G401.6 (cell line): ENCODE results near the gene THEMIS2.

Source experiments
- FAIRE-seq: peaks from 2 replicates; lab custom pipeline; 2012; peaks lifted over from hg19 to GRCh38; lab: Jason Lieb, UNC

THEMIS2 gene

DNA sequence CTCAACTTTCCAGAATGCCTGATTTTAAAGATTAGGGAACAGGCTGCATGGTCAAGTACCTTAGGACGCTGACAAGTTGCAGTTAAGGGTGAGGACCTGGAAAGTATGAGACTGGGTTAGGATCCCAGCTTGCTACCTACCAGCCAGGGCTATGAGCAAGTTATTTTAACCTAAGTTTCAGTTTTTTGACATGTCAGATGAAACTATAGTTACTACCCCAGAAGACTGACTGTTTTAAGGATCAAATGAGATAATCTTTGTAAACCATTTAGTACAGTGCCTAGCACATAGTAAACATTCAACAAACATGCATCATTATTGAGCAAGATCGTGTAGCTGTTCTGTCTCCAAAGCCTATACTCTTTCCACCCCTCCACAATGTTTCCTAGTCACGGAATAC lies 14.4 kb downstream of the THEMIS2 start:
- no peak for FAIRE-seq

DNA sequence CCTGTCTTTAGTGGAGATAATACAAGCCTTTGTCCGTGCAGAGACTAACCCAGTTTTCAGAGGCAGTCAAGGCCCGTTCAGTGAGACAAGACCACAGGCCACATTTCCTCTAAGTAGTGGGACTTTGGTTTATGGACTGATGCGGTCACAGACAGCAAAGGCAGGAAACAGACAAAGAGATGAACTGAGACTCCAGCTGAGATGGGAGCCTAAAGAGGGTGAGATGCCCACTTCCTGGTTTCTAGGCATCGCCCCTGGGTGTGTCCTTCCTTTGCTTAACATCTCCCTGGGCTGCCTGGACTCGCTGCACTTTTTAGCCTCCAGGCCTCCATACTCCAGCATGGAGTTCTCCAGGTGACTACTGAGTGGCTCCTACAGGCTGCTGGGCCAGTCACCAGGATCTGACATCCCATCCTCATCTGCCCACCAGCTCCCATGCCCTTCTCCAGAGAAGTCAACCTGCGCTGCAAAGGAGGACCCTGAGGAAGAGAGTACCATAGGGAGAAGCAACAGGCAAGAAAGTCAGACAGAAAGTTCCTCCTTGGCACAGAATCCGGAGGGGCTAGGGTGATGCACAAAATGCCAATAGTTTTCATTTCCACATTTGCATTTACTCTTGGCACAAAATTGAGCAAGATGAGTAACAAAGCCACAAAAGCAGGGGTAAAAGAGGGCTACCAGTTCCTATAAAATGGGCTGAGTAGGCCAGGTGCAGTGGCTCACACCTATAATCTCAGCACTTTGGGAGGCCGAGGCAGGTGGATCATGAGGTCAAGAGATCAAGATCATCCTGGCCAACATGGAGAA lies 15.1 kb downstream of the THEMIS2 start:
- FAIRE-seq = no peak

GRCh38 chr1:27889506-27889905 lies 17.2 kb downstream of the THEMIS2 start:
- FAIRE-seq = no peak

DNA sequence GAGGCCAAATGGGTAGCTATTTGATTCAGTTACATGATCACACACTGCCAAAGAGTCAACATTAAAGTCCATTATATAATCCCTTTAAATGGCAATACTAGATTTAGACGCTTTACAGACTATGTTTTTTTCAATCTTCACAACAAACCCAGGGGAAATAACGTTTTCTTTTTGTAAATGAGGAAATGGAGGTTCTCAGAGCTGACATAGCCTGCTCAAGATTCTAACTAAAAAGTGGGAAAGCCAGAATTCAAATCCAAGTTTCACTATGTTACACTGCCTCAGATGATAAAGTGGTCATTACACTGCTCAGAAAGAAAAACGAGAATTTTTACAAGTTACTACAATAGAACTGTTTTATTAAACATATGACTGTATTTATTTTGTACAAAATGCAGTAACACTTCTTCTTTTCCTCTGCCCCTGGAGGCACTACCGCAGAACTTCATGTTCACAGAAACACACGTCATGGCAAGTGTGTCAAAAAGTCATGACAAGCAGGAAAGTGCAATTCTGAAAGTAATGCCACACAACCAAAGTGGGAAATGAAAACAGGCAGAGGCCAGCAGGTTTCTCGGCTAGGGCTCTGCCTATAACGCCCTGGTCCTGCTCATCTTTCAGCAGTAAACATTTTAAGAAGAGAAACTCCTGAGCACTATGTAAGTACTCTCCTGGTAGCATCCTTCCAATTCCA lies 19.0 kb downstream of the THEMIS2 start:
- FAIRE-seq = no peak

- FAIRE-seq = no peak
Measured at GRCh38 chr1:27894521-27894920, 22.2 kb downstream of the THEMIS2 start.

GRCh38 chr1:27906759-27907158 lies 34.4 kb downstream of the THEMIS2 start:
- no peak for FAIRE-seq

- no peak for FAIRE-seq
Measured at GRCh38 chr1:27912429-27912828, 40.1 kb downstream of the THEMIS2 start.

DNA sequence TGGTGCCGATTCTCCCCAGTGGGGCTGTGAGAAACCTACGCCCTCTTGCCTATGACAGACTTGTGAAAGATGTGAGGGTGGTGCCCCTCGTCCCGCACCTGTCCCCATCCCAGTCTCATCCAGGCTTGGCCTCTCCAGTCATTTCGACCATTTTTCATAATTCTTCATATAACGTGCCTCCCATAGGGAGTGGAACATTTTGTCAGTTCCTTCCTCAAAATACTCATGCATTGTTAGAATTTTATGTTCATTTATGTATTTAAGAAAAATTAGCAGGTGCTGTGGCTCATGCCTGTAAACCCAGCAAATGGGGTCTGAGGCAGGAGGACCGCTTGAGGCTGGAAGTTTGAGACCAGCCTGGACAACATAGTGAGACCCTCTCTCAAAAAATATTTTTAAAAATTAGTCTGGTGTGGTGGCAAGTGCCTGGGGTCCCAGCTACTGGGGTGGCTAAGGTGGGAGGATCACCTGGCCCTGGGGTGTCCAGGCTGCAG lies 42.8 kb downstream of the THEMIS2 start:
- no peak for FAIRE-seq

- no peak for FAIRE-seq
Measured at GRCh38 chr1:27922272-27922671, 49.9 kb downstream of the THEMIS2 start.

DNA sequence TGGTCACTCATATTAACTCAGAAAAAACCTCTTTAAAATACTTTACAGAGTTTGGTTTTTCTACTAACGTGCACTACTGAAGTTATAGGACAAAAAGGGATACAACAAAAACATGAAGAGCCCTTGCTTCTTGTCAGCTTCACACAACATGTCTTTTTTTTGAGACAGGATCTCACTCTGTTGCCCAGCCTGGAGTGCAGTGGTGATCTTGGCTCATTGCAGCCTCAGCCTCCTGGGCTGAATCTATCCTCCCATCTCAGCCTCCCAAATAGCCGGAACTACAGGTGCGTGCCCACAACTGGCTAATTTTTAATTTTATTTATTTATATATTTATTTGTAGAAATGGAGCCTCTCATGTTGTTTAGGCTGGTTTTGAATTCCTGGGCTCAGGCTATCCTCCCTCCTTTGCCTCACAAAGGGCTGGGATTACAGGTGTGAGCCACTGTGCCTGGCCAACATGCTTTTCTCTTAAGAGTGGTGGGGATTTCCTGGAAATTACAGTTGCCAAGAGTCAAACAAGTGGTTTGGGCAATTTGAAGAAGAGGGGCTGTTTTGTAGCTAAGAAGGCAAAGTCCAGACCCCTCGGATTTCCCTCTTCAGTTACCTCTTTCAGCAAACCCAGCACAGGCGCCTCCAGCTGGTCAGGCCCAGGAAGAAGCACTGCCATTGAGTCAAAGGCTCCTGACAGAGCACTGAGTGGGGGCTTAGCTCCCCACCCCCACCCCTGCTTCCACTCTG lies 56.0 kb downstream of the THEMIS2 start:
- FAIRE-seq = no peak

- no peak for FAIRE-seq
Measured at GRCh38 chr1:27931184-27931583, 58.8 kb downstream of the THEMIS2 start.

- FAIRE-seq = no peak
Measured at GRCh38 chr1:27931759-27932158, 59.4 kb downstream of the THEMIS2 start.

DNA sequence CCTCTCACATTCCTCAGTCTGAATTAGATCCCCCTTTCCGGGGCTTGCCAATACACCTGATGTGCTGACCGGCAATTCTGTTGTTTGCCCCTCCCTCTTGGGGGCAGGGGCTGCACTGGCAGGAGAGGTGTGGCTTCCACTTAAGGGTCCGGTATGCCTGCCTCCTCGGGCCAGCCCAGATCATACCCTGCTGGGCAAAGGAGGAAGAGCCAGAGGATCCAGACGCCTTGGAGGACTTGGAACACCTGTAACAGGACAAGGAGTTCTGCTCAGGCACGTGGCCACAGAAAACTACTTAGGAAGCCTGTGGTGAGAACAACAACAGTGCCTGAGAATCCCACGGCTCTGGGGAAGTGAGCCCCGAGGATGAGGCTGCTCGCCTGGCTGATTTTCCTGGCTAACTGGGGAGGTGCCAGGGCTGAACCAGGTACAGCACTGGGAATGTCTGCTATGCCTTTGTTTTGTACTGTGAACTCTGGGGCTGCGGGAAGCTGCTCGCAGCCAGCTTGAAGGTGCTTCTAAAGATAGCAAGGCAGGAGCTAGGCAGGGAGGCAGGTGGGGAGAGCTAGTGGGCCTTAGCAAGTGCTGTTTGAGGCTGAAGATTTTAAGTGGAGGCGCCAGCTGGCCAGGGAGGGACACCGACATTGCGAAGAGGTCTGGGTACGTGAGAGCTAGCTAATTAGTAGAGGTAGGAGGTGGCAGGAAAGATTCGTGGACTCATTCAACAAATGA lies 62.6 kb downstream of the THEMIS2 start, which contains the start of gene SMPDL3B:
Gene SMPDL3B, plus strand, starts transcription at position 183 of the 732 bp plus-strand sequence. Its CDS starts 184 bp downstream, at position 367.
- FAIRE-seq = no peak

DNA sequence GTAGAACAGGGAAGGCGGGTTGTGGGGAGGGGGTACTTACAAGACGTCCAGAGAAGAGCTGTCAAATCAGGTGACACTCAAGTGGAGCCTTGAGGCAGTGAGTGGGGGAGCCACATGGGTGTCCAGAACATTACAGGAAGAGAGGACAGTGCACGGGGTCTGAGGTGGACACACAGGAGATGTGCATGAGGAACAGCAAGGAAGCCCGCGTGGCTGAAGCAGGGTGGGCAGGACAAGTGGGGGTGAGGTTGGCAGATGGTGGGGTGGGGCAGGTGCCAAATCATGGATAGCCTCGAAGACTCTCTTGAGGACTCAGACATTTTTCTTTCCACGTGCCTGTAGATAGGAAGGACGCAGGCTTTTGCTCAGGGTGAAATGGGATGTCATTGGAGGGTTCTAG lies 63.4 kb downstream of the THEMIS2 start:
- no peak for FAIRE-seq
